ENCODE results near the gene CLDND1.

DNA sequence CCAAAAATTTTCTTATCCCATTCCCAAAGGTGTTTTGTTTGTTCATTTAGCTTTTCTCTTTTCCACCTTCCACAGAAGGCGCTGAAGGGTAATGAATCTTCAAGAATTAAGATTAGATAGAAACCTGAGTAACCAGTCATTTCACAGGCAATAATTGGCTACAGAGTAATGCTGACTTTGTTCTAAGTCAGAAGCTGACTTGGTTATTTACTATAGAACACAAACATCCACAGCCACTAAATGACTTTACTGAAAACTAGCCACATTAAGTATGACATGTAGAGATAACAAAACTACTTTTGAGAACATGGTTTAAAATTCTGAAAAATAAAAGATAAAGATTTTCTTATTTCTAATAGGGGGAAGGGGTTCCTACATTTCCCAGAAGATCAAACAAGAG, 7.8 kb downstream of the CLDND1 start:
- TF ChIP-seq, protein P1, sequence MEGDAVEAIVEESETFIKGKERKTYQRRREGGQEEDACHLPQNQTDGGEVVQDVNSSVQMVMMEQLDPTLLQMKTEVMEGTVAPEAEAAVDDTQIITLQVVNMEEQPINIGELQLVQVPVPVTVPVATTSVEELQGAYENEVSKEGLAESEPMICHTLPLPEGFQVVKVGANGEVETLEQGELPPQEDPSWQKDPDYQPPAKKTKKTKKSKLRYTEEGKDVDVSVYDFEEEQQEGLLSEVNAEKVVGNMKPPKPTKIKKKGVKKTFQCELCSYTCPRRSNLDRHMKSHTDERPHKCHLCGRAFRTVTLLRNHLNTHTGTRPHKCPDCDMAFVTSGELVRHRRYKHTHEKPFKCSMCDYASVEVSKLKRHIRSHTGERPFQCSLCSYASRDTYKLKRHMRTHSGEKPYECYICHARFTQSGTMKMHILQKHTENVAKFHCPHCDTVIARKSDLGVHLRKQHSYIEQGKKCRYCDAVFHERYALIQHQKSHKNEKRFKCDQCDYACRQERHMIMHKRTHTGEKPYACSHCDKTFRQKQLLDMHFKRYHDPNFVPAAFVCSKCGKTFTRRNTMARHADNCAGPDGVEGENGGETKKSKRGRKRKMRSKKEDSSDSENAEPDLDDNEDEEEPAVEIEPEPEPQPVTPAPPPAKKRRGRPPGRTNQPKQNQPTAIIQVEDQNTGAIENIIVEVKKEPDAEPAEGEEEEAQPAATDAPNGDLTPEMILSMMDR (IDR thresholded peaks at IDR 0.05) = no peak
- no peak for TF ChIP-seq POLR2A (IDR thresholded peaks at IDR 0.05)
